ENCODE results near the gene ENTR1.

Gene ENTR1

GRCh38 chr9:136395345-136396218 lies 14.8 kb downstream of the ENTR1 start:
- no peak for DNase-seq

GRCh38 chr9:136395020-136395340 lies 15.4 kb downstream of the ENTR1 start:
- no peak for DNase-seq

DNA sequence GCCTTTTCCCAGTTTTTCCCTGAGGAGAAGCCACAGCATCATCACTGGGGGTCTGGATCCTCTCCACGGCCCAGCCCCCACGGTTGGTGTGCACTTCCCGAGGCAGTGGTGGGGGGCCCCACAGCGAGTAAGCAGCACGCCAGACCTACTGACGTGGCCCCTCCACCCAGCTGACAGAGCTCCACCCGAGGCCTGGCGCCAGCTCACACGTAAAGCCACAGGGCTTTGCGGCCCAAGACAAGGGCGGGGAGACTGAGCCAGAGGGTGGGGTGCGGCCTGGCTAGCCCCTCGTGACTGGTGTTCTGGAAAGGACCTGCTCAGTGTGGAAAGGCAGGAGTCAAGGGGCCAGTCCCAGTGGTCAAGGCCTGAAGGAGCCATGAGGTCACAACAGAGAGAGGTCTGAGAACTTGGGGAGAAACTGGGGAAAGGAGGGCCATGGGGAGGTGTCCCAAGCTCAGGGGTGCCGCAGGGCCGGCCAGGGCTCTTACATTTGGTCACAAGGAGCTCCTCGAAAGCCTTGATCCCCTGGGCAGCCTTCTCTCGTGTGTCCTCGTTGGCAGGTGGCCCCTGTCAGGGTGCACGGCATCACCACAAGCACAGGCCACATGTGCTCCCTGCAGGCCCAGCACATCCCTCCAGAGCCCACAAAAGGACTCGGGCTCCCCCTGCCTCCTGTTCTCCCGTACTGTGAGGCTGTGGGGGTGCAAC lies 15.9 kb downstream of the ENTR1 start:
- no peak for DNase-seq

DNA sequence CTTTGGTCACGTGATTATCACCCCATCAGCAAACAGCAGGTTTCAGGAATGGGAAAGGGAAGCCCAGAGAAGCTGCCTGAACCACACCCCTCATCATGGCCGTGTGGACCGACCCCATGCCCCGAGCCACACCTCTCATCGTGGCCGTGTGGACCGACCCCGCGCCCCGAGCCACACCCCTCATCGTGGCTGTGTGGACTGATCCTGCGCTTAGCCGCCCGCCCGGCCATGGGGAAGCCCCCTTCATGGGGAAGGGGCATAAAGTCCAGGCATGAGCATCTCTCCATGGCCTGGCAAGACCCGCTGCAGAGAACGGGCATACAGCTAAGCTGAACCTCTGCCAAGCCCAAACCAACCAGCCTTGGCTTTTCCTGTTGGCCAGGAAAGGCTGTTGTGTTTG lies 16.9 kb downstream of the ENTR1 start:
- no peak for DNase-seq

GRCh38 chr9:136392538-136393449 lies 17.6 kb downstream of the ENTR1 start:
- no peak for DNase-seq

- no peak for DNase-seq
Observed at GRCh38 chr9:136391737-136392537, 18.5 kb downstream of the ENTR1 start.

- no peak for DNase-seq
Observed at GRCh38 chr9:136389396-136389795, 21.0 kb downstream of the ENTR1 start.

DNA sequence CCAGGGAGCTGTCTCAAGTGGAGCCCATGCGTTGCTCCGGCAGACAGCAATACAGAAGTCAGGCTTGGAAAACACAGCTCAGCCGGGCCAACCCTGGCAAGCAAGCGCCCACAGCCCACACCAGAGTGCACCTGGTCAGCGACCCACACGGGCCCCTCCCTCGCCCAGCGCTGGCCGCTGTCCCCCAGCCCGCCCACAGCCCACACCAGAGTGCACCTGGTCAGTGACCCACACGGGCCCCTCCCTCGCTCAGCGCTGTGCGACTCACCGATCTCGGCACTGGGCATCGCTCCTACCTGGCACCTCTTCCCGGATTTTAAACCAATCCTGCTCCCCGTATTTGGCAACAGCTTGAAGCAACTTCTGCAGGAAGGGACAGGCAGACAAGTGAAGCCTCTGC lies 23.2 kb downstream of the ENTR1 start:
- no peak for DNase-seq

DNA sequence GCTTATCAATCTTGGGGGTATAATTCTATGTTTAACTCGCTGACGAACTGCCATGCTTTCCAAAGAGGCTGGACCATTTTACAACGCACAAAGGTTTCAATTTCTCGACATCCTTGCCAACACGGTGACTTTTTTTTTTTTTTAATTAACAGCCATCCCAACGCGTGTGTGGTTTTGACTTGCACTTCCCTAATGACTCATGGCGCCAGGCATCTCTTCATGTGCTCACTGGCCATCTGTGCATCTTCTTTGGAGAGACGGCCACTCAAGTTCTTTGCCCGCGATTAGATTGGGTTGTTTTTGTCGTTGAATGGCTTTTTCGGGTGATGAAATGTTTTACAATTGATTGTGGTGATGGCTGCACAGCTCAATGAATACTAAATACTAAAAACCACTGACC lies 24.4 kb downstream of the ENTR1 start:
- no peak for DNase-seq

GRCh38 chr9:136385015-136385414 lies 25.4 kb downstream of the ENTR1 start:
- no peak for DNase-seq

- DNase-seq: no peak
Observed at GRCh38 chr9:136383436-136383835, 27.0 kb downstream of the ENTR1 start.

DNA sequence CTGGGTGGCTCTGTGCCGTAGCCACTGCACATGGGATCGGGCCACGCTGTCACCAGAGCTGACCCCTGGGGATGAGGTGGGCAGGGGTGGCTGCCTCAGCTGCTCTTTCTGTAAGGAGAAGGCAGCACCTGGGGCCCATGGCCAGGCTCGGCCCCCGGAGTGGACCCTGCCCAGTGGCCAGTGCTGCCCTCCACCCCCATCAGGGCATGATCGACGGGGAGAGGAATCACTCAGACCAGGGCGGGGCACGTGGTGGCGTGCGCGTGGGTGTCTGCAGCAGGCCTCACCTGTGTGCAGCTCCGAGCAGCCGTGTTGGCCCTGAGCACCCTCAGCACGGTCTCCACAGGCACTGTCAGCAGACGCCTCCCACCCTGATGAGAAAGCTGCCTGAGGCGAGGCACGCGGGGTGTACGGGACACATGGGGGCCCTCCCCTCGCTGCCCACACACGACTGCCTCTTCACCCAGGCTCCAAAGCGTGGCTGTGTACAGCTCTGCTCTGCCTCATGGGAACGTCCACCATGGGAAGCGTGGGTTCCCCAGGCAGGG lies 28.4 kb downstream of the ENTR1 start:
- DNase-seq: no peak

- DNase-seq: no peak
Observed at GRCh38 chr9:136381311-136381710, 29.1 kb downstream of the ENTR1 start.

- no peak for DNase-seq
Observed at GRCh38 chr9:136380381-136380780, 30.0 kb downstream of the ENTR1 start.

DNA sequence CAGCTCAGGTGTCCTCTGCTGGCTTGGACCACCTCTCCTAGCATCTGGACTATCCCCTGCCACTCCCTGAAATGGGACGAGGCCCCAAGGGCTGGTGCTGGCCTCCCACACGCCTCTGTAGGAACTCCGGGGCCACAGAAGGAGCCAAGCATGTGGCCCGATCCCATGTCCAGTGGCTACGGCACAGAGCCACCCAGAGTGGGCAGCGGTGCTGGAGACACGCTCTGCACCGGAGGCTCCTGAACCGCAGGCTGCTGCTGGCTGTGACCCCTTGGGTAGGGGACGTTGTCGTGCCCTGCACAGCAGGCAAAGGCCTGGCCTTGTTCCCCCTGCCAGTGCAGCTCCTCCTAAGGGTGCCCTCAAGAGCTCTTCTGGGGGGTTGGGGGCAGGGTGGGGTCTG lies 30.5 kb downstream of the ENTR1 start:
- DNase-seq: no peak

DNA sequence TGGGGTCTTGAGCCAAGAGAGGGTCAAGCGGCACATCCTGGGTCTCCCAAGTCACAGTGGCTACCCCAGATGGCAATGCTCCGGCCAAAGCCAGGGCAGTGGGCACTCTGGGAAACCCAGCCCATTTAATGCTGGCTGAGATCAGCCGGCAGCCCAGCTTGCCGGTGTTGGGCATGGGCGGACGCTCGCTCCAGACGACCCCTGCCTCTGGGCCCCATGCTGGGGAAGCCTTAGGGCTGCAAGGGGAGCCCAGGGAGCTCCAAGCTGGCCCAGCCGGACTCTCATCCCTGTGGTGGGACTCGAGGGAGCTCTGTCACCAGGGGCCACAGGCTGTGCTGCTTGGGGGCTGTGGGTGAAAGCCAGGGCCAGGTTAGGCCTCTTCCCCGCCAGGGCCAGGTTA lies 31.0 kb downstream of the ENTR1 start:
- no peak for DNase-seq

DNA sequence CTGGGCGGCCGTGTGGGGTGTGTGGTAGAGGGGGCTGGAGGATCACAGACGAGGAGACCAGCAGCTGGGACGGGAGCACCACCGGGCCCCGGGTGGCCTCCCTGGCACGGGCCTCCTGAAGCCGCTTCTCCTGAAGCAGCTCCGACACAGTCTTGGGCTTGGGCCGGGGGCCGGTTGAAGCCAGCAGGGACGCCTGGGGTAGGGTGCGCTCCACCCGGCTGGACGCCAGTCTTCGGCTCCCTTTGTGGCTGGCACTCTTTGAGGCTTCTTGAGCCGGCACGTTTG lies 31.5 kb downstream of the ENTR1 start:
- DNase-seq: no peak

DNA sequence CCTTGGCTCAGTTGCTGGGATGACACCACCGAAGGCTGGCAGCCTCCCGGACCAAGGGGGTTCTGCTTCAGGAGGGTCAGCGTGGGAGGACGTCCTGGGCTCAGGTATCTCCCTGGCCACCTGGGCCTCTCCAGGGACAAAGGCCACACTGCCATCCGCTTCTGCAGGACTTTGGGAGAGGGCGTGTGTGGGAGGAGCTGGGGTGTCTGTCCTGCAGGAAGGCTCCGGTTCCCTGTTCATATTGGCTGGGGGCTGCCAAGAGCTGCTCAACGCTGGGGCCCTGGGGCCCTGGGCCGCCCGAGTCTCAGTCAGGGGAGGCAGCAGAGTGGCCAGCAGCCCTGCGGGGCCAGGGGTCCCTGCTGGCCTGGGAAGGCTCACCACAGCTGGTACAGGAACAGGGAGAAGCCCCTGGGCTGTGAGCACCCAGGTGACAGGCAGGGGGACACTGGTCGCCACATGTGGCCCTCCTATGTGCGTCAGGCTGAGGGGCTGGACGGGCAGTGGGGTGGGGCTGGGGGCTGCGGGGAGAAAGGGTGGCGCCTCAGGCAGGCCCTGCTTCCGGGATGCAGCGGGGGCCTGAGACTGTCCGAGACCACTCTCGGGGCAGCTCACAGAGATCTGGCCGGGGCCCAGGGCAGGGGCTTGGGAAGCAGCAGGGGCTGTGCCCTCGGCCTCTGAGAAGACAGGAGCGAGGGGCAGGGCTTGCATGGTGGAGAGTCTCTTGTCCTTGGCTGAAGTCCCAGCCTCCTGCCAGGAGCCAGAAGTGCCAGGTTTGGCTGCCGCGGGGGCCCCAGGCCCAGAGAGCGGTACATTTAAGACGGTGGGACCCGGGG lies 32.0 kb downstream of the ENTR1 start:
- no peak for DNase-seq

DNA sequence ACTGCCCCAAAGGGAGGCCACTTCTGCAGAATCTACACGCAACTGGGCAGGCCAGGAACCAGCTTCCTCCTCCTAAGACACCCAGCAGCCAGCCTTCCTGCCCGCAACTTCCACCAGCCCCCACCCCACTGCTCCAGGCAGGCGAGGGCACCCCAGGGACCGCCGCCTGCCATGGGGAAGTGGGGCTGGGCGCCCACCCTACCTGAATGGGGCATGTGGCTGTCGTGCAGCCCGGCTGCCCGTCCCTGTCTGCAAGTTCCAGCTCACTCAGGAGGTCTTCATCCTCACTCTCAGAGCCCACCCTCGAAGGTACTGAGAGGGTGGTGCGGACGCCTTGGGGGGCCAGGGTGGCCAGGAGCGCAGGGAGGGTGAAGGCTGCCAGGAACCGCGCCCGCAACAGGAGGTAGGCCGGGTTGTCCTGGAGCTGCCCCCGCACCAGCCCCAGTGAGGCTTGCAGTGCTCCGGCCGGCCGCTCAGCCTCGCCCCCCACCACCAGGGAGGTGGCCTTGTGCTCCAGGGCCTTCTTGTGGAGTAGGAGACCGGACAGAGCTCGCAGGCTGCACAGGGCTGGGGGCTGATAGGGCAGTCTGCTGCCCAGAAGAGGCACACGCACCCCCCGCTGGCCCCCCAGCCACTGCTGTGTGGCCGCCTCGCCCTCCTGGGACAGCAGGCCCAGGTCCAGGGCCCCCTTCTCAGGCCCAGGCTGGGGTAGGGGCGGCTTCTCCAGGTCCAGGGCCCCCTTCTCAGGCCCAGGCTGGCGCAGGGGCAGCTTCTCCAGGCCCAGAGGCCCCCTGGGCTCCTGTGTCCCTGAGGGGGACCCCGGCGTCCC lies 32.9 kb downstream of the ENTR1 start:
- DNase-seq: no peak

GRCh38 chr9:136376457-136376856 lies 34.0 kb downstream of the ENTR1 start:
- no peak for DNase-seq

- DNase-seq: no peak
Observed at GRCh38 chr9:136375096-136375495, 35.3 kb downstream of the ENTR1 start.

All from CD4-positive, alpha-beta T cell treated with Interleukin-17A for 4 hours (primary cell).